GM12891 (cell line): ENCODE measurements around the gene TENM3.

Experiments used
- PAX5 ChIP-seq: IDR thresholded peaks from 2 replicates; pipeline ENCODE4 v1.6.1; 2011; ENCODE audit warnings: low read length, moderate library complexity, mild to moderate bottlenecking; ENCODE audit not compliant: insufficient read depth, severe bottlenecking
- POLR2A ChIP-seq: IDR thresholded peaks from 2 replicates; pipeline ENCODE4 v1.6.1; 2011; ENCODE audit warnings: low read depth, low read length, control low read depth
- POLR2AphosphoS5 ChIP-seq: IDR thresholded peaks from 2 replicates; pipeline ENCODE4 v1.6.1; 2011; ENCODE audit warnings: low read depth, low read length, control low read depth
- POU2F2 ChIP-seq: IDR thresholded peaks from 2 replicates; pipeline ENCODE4 v1.6.1; 2011; ENCODE audit warnings: low read depth, mild to moderate bottlenecking, control low read depth, low read length, moderate library complexity
- SPI1 ChIP-seq: IDR thresholded peaks from 2 replicates; pipeline ENCODE4 v1.6.1; 2011; ENCODE audit warnings: low read depth, low read length, control low read depth
- TAF1 ChIP-seq: IDR thresholded peaks from 2 replicates; pipeline ENCODE4 v1.6.1; 2011; ENCODE audit warnings: low read depth, low read length, control low read depth

DNA sequence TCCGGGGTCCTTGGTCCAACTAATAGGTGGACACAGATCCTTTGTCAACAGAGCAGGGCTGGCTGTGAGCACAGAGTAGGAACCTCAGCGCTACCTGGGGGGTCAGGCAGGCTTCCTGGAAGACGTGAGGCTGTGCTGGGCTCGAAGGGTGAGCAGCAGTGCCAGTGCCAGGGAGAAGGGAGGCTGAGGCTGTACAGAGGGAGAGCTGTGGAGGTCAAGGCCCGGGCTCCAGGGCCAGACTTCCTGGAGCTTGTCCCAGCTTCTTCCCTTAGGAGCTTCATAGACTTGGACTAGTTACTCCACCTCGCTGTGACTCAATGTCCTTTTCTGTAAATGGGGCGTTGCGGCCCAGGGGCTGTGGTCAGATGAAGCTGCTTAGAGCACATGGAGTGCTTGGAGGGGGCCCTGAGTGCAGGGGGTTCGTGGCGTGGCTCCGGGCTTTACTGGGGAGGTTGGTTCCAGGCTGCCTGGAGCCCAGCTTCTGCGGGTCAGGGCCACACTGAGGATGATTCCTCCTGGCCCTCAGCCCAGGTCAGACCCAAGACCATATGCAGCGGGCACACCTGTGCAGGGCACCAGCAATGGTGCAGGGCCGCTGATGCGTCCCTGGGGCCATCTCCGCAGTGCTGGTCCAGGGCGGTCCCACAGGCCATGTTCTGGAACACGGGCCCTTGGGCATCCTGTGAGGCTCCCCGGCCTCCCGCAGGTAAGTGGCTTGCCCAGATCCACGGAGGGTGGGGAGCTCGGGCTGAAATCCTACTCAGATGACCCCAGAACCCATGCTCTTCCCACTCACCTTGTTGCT is 575.9 kb downstream of the TENM3 start:
- TF ChIP-seq TAF1 = no peak
- TF ChIP-seq POLR2AphosphoS5 = no peak
- TF ChIP-seq POLR2A = no peak
- no peak for TF ChIP-seq POU2F2
- no peak for TF ChIP-seq SPI1
- no peak for TF ChIP-seq PAX5
